HEK293T (cell line): ENCODE results near the gene GPR160.

Experiments used
- CTCF ChIA-PET: fragments of 350-600 bp; formaldehyde crosslinking; extraction: SDS; loops from one replicate; lab custom pipeline; 2021; ENCODE audit warnings: antibody characterized with exemption, inconsistent platforms; lab: Yijun Ruan, JAX
- POLR2A ChIA-PET: fragments of 350-600 bp; formaldehyde crosslinking; extraction: SDS; loops from one replicate; lab custom pipeline; 2020; ENCODE audit warnings: antibody characterized with exemption, inconsistent platforms; lab: Yijun Ruan, JAX
- DNase-seq: peaks from one replicate; pipeline ENCODE4 v3.0.0; 2012; ENCODE audit warnings: mixed read lengths; ENCODE audit errors: extremely low spot score
- ARNT ChIP-seq: fragments of 450-650 bp; IDR thresholded peaks from 2 replicates; pipeline ENCODE4 v1.6.1; 2017; ENCODE audit warnings: mild to moderate bottlenecking
- BHLHE40 ChIP-seq: fragments of 450-650 bp; IDR thresholded peaks from 2 replicates; pipeline ENCODE4 v1.6.1; 2016; ENCODE audit warnings: mild to moderate bottlenecking, moderate library complexity, borderline replicate concordance
- CTBP1 ChIP-seq: fragments of 450-650 bp; IDR thresholded peaks from 2 replicates; pipeline ENCODE4 v1.6.1; 2016; ENCODE audit warnings: borderline replicate concordance
- ELF4 ChIP-seq: fragments of 450-650 bp; IDR thresholded peaks from 2 replicates; pipeline ENCODE4 v1.6.1; 2017; ENCODE audit warnings: antibody characterized with exemption
- FOXA1 ChIP-seq: fragments of 450-650 bp; IDR thresholded peaks from 2 replicates; pipeline ENCODE4 v1.6.1; 2016; ENCODE audit warnings: mild to moderate bottlenecking
- FOXK2 ChIP-seq: fragments of 450-650 bp; IDR thresholded peaks from 2 replicates; pipeline ENCODE4 v1.6.1; 2016; ENCODE audit warnings: mild to moderate bottlenecking
- FOXM1 ChIP-seq: fragments of 450-650 bp; IDR thresholded peaks from 2 replicates; pipeline ENCODE4 v1.6.1; 2017; ENCODE audit warnings: mild to moderate bottlenecking, borderline replicate concordance
- HDGF ChIP-seq: fragments of 450-650 bp; IDR thresholded peaks from 2 replicates; pipeline ENCODE4 v1.6.1; 2017; ENCODE audit warnings: antibody characterized with exemption, borderline replicate concordance
- L3MBTL2 ChIP-seq: fragments of 450-650 bp; conservative IDR thresholded peaks from 2 replicates; pipeline ENCODE4 v1.6.1; 2016; ENCODE audit warnings: mild to moderate bottlenecking
- LEF1 ChIP-seq: fragments of 450-650 bp; IDR thresholded peaks from 2 replicates; pipeline ENCODE4 v1.6.1; 2017; ENCODE audit warnings: mild to moderate bottlenecking, borderline replicate concordance
- NFRKB ChIP-seq: fragments of 450-650 bp; IDR thresholded peaks from 2 replicates; pipeline ENCODE4 v1.6.1; 2016; ENCODE audit warnings: mild to moderate bottlenecking, moderate library complexity
- PKNOX1 ChIP-seq: fragments of 450-650 bp; IDR thresholded peaks from 2 replicates; pipeline ENCODE4 v1.6.1; 2016
- SP1 ChIP-seq: fragments of 450-650 bp; IDR thresholded peaks from 2 replicates; pipeline ENCODE4 v1.6.1; 2017
- SUZ12 ChIP-seq: fragments of 450-650 bp; IDR thresholded peaks from 2 replicates; pipeline ENCODE4 v1.6.1; 2016; ENCODE audit warnings: mild to moderate bottlenecking
- TARDBP ChIP-seq: fragments of 450-650 bp; IDR thresholded peaks from 2 replicates; pipeline ENCODE4 v1.6.1; 2016
- ZNF384 ChIP-seq: fragments of 450-650 bp; IDR thresholded peaks from 2 replicates; pipeline ENCODE4 v1.6.1; 2016

The GPR160 gene

GRCh38 chr3:170037463-170038433, at the start of gene GPR160:
Gene GPR160, plus strand, starts transcription at chr3:170037995. Its CDS starts 45,978 bp downstream, at chr3:170083973.
- CTCF ChIA-PET = interaction anchor here (0.6 kb wide), 1 partner anchor 22 kb away, joined by 3 read pairs; no protein-coding TSS in a partner anchor
- TF ChIP-seq FOXA1 = no peak
- TF ChIP-seq LEF1 = no peak
- TF ChIP-seq SP1 = no peak
- TF ChIP-seq ARNT = no peak
- no peak for TF ChIP-seq FOXM1
- TF ChIP-seq TARDBP = no peak
- no peak for TF ChIP-seq NFRKB
- no peak for TF ChIP-seq L3MBTL2
- no peak for TF ChIP-seq BHLHE40
- no peak for TF ChIP-seq HDGF
- no peak for TF ChIP-seq ELF4
- no peak for TF ChIP-seq FOXK2
- DNase-seq = peak; percentile 81
- POLR2A ChIA-PET = no interaction called here

GRCh38 chr3:169990431-169990830, 47.4 kb upstream of the GPR160 start:
- ChIA-PET CTCF (no interaction called here), POLR2A (interaction anchor here (0.7 kb wide), 1 partner anchor 56 kb away, joined by 3 read pairs; no protein-coding TSS in a partner anchor)

GRCh38 chr3:169992156-169992555, 45.6 kb upstream of the GPR160 start:
- ChIA-PET POLR2A (no interaction called here), CTCF (interaction anchor here (0.6 kb wide), 1 partner anchor 151 kb away, joined by 3 read pairs; no protein-coding TSS in a partner anchor)
- TF ChIP-seq CTBP1 (no peak), FOXK2 (no peak), FOXA1 (no peak), ELF4 (no peak), SP1 (no peak), SUZ12 (no peak), TARDBP (no peak), FOXM1 (no peak), ZNF384 (no peak), PKNOX1 (no peak)
- DNase-seq = no peak

More at GRCh38 chr3:169990431-169990830, 47.4 kb upstream of the GPR160 start:
- DNase-seq = no peak
- no peak for TF ChIP-seq SP1
- no peak for TF ChIP-seq FOXM1

GRCh38 chr3:169992781-169993180, 45.0 kb upstream of the GPR160 start:
- CTCF ChIA-PET = interaction anchor here (0.6 kb wide), 1 partner anchor 150 kb away, joined by 3 read pairs; no protein-coding TSS in a partner anchor
- TF ChIP-seq TARDBP (no peak), FOXM1 (no peak), FOXK2 (no peak), LEF1 (no peak), HDGF (no peak), CTBP1 (no peak), ZNF384 (no peak), SP1 (no peak), ARNT (no peak), SUZ12 (no peak), ELF4 (no peak), NFRKB (no peak), PKNOX1 (no peak), L3MBTL2 (no peak), FOXA1 (no peak), BHLHE40 (no peak)
- DNase-seq = no peak
- POLR2A ChIA-PET = no interaction called here

GRCh38 chr3:169993761-169994160, 44.0 kb upstream of the GPR160 start:
- POLR2A ChIA-PET = no interaction called here
- CTCF ChIA-PET = no interaction called here
- no peak for DNase-seq
- no peak for TF ChIP-seq ARNT

- POLR2A ChIA-PET = no interaction called here
- TF ChIP-seq L3MBTL2 (no peak), FOXM1 (no peak), FOXK2 (no peak), TARDBP (no peak), HDGF (no peak), PKNOX1 (no peak), CTBP1 (no peak), ZNF384 (no peak), FOXA1 (no peak), BHLHE40 (no peak), SUZ12 (no peak)
- no peak for DNase-seq
- CTCF ChIA-PET = no interaction called here
Measured at GRCh38 chr3:169996063-169996462, 41.7 kb upstream of the GPR160 start.
